Right lung (tissue), 5 donors: ENCODE results near the gene TRPV4. TPM values are rescaled to one million over a fixed set of nuclear protein-coding genes. Genes with fewer than 3 reads are reported as not detected.

ENCODE experiments used
- DNase-seq, 2 donors: peaks; one replicate each; pipeline ENCODE4 v3.0.0-alpha.2; 2013
- polyA plus RNA-seq, 5 donors: library from polyadenylated mRNA; unstranded; fragments of 120-200 nt; gene quantifications; one replicate each; pipeline versions ENCODE4 v1.2.1 to v1.2.3, GENCODE V29; 2013; ENCODE audit warnings: inconsistent platforms in 1 of 5, low replicate concordance in 1 of 5; ENCODE audit not compliant: insufficient read length in 5 of 5, insufficient read depth in 1 of 5

Gene TRPV4
- polyA plus RNA-seq, 5 donors: 2.6 to 4.0 (median 2.8) TPM

DNA sequence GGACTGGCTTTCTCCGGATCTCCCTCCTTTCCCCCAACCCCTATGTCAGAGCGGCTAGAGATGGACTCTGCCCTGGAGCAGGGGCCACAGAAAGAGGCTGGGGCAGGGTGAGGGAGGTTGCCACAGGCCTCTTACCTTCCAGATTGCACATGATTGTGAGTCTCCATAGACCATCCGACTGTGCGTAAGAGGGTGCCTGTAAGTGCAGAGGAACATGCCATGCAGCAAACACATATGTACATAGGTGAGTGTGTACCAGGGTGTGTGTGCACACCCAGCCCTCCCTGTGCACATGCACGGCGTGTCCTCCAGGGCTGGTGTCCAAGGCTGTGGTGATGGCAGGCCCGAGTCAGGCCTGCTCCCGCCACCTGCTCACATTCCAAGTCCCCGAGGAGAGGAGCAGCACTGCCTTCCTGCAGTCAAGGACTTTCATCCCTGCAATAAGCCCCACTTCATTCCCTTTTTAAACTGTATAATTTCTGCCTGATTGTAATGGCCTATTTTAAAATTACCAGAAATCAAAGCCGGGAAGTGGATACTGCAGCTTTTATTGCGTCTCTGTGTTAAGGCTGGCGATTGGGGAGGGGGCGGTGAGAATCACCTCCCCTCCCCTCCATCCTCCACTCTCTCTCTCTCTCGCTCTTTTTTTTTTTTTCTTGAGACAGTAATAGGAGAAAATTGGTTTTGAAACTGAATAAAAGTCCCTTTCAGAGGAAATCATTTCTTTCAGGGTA lies 91.1 kb downstream of the TRPV4 start:
- DNase-seq: no peak

DNA sequence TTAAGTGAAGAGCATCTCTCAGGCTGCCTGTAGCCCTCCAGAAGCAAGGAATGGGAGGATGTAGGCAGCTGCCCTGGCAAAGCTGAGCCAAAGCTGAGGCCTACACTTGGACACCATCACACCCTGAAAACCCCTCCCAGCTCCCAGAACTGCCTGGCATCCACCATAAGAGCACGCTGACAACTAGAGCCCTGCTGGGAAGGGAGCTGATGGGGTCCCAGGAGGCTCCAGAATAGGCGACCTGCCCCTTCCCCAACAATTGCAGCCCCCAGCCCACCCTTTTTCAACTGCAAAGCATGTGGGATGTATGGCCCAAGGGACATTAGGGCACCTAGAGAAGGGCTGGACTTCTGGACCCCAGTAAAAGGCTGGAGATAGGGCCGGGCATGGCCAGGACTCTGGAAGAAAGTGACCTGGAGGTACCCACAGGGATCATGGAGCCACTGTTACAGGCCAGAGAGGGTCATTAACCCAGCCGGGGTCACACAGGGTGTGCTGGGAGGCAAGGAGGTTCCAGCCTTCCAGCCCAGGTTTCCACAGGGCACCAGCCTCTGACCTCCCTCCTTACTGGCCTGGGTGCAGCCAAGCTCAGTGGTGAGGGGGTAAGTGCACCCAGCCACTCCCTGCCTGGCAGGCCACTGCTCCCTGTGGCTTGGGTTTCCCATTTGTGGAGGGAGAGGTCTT lies 91.8 kb downstream of the TRPV4 start:
- DNase-seq: no peak

DNA sequence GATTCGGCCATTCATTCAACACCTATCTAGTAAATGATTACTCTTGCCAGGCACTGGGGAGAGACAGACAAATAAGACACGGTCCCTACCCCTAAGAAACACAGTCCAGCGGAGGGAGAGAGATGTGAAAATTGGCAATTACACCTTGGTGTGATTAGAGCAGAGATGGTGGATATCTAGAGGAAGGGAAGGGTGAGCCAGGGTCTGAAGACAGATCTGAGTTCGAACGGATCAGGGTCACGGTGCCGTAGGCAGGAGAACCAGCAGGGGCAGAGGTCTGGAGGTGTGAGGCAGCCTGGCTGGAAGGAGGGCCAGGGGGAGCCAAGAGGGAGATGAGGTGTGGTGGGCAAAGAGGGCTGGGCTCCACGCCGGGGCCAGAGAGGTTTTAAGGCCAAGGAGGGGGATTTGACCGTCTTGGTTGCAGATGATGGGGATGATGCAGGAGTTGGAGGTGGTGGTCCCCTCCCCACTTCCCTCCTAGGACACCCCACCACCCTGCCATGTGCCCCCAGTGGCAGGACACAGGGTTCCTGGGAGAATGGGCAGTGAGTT lies 92.4 kb downstream of the TRPV4 start:
- no peak for DNase-seq

DNA sequence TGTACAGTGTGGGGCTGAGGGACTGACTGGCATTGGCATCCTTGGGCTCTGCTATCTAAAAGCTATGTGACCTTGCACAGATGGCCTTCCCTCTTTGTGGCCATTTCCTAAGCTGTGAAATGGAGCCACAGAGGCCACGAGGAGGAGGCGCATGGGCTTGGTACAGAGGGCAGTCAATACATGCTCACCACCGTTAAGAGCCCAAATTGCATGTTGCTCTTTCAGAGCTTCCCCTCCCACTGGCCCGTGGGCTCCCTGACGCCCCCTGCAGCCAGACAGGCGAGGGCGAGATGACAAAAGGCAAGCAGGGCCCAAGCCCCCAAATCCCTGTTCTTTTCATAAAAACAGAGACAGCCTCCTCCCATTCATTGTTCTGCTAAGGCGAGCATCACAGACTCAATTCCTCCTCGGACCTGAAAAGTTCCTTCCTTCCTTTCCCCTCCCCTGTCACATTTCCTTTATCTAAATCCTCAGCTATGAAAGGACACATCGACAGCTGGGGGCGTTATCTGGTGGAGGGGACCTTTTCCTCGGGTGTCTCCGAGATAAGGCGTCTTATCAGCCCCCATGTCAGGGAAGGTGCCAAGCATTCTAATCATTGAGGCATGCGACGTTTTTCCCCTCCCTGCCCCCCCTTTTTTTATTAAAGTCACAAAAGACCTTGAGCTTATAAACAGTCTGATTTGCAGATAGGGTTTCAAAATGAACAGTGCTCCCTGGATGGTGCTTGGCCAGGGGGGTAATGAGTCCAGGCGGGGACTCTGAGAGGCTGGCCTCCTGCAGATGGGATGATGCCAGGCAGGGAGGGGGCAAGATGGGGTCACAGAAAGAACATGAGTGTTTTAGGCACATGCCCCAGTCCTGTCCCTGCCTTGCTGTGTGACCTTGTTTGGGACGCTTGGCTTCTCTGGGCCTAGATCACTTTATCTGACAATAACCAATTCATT lies 93.2 kb downstream of the TRPV4 start:
- DNase-seq: no peak

DNA sequence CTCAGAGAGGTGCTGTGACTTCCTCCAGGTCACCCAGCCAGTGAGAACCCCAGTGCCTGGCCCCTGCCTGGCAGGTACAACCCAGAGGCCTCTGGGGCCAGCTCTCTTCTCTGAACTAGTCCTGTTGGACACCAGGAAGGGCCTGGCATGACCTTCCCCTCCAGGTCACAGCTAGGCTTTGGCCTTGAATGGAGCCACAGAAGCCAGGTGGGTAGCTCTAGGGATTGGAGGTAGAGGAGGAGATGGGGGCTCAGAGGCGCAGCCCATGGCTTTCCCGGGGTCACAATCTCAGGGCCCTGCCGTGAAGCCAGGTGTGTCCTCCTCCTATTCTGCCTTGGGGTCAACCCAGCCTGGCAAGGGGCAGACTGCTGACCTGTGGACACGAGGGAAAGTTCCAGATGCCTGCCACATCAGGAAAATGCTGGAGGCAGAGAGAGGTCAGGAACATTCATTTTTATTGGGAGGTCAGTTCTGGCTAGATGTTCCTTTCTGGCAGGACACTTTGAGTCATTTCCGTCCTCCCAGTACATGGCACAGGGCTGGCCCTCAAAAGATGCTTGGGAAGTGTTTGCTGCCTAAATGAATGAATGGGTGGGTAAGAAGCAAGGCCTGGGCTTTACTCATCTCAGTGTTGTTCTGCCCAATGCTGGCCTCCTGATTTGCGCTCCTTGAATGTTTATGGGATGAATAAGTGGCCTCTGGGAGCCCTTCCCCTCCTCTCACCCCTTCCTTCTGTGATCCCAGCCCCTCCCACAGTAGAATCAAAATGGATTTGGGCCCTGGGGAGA lies 94.1 kb downstream of the TRPV4 start:
- no peak for DNase-seq

DNA sequence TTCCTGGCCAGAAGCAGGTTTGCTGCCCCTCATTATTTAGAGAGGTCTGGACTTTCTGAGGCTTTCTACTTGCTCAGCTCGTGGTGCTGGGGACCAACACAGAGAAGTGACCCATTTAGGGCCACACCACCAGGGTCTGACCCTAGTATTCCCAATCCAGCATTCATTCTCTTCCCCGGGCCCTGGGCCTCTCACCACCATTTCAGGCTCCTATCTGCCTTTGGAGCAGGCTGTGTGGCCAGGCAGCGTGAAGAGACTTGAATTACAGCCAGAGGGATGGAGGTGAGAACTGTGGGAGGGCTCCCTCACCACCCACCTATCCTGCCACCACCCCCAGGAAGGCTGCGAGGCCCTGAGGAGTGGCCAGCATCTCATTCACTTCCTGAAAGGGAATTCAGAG lies 95.0 kb downstream of the TRPV4 start:
- no peak for DNase-seq

DNA sequence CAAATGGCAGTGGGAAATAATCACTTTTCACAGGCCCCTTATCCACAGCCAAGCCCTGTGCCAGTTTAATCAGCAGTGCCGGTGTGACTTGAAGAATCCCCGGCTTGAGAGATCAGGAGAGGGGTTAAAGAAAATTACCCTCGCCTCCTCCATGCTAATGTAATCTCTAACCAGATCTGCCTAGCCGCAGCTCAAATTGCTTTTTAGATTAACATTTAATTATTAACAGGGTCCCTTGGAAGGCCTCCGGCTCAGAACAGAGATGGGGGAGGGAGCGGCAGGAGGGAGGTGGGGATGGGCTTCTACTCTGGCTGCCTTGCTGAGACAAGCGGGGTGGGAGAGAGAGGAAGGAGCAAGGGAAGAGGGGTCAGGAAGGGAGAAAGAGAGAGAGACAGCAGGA lies 95.6 kb downstream of the TRPV4 start:
- DNase-seq: no peak

DNA sequence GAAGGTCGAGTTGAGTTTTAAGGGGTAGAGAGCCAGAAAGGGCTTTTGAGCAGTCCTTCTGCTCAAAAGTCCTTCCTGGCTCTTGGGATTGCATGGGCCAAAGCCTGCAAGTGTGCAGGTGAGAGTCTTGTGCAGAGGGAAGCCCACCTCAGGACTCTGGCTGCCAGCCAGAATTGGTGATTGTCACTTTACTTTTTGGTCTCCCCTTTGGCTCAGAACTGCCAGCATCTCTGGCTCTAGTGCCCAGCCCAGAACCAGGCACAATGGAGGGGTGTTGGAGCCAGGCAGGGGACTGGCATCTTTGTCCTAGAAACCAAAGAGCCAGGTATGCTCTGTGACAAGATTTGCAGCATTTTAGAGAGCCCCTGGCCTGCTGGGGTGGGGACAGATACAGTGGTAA lies 96.1 kb downstream of the TRPV4 start:
- DNase-seq: no peak

DNA sequence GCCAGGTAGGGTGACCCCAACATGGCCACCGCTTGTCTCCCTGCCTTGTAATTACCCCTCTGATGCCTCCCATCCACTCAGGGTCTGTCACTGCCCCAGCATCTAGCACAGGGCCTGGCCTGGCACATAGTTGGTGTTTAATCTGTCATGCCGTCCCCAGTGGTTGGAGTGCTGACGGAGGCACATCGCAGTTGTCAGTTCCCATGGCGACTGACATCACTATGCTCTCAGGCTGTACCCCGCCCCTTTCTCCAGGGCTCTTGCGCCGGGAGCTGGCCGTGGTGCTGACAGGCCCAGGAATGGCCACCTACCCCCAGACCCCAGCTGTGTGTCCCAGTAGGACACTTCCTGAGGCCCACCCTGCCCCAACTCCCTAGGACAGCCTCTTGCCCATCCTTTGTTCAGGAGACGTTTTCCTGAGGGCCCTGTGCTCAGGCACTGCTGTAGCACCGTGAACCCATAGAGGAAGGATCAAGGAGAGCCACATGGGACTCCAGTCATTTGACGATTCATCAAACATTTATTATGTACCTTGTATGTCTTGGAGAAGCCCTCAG lies 96.6 kb downstream of the TRPV4 start:
- peak; percentile 68 to 75 for DNase-seq

DNA sequence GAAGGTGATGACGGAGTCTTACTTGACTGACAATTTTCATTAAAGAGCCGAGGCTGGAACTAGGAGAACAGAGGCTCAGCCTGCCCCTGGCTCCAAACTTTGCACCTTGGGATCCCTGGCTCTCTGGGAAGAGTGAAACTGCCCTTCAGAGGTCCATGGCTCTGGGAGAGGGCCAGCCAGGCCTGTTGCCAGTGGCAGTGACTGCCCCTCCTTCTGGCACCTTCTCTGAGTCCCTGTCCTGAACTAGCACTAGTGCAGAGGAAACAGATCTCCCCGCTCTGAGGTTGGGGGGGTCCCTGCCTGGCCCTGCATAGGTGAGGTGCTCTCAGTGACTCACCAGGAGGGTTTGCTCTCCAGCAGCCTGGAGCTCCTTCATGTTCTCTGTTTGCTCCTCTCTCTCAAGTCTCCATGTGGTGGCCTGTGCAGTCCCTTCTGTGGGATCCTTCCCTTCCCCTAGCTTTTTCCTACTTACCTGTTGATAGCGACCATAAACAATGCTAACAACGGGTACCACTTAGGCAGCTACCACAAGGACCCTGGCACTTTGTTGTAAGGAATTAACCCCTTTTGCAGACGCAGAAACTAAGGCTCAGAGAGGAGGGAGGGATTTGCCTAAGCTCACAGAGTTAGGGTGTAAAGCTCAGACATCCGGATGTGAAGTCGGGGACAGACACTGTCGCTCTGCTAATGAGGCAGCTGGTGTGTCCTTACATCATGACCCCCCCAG lies 97.2 kb downstream of the TRPV4 start:
- DNase-seq: no peak

DNA sequence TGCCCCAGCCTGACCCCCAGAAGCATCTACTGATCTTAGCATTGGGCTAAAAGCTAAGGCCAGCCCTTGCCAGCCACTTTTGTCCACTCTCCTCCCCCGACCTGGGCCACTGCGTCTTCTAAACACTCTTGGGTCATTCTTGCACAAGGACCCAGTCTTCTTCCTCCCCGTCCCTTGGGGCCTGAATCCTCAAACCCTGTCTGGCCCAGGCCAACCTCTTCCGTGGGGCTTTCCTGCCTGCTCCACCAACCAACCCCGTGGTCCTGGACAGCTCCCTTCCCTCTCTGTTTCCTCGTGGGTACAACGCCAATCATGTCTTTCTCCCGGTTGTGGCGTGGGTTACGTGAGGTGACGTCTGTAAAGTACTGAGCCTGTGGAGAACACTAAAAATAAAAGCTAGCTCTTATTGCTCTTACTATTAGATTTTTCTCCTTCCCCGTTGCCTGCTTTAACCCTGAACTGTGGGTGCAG lies 98.1 kb downstream of the TRPV4 start:
- DNase-seq: no peak

DNA sequence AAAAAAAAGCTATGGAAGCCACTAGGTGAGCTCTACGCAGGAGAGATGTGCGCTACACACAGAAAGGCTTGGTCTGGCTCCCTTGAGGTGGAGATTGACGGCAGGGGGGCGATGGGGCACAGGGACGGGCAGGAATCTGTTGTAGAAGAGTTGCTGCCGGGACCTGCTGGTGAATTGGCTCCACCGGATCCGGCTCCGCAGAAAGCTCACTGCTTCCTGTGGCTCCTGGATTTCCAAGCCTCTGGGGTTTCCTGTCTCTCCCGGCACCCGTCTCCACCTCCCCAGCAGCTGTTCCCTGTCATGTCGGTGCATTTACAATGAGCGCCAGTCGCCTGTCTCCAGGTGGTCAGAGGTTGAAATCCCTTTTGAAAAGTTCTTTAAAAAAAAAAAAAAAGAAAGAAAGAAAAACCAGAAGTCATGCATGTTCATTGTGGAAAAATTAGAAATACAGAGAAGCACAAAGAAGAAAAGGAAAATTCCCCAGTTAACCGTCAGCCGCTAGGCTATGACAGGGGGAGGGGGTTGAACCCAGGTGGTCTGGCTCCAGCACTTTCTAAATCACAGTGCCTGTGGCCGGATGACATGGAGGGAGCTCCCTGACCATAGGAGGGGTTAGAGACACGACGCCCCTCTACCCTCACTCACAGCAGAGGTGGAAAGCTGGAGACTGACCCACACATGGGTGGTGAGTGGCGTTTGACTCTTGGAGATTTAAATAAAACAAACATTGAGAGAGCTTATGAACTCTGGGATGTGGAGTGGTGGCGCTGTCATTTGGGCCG lies 98.8 kb downstream of the TRPV4 start:
- DNase-seq: no peak

Other genes starting within 250 kb of the TRPV4 start
- gene FAM222A, start 119.6 kb downstream of the TRPV4 start, polyA plus RNA-seq: 1 to 10 TPM; 1.6 to 2.8 (median 1.8) TPM
- 10 to 100 TPM; 25.6 to 38.8 (median 32.0) TPM for gene GLTP, start 47.1 kb upstream of the TRPV4 start, polyA plus RNA-seq
- 10 to 100 TPM; 19.8 to 26.0 (median 20.7) TPM for gene TCHP, start 66.9 kb upstream of the TRPV4 start, polyA plus RNA-seq
- gene GIT2, start 163.0 kb upstream of the TRPV4 start, polyA plus RNA-seq: 10 to 100 TPM; 41.8 to 58.1 (median 54.7) TPM
- 10 to 100 TPM; 34.4 to 45.6 (median 40.6) TPM for gene ANKRD13A, start 166.0 kb upstream of the TRPV4 start, polyA plus RNA-seq
- 10 to 100 TPM; 32.3 to 38.3 (median 36.0) TPM for gene C12orf76, start 215.1 kb upstream of the TRPV4 start, polyA plus RNA-seq